ENCODE results near the gene MCRIP2.

The MCRIP2 gene

GRCh38 chr16:645852-646678 lies 4.4 kb downstream of the MCRIP2 start:
- H3K27ac Mint-ChIP-seq = no peak overlapping the region
- no peaks in the 10 kb centered on the region for H3K36me3 Mint-ChIP-seq (ENCODE audit: low read depth)
- no peak for DNase-seq (ENCODE audit: low spot score)
- H3K27me3 Mint-ChIP-seq (ENCODE audit: low read depth) = no peaks in the 10 kb centered on the region
- no peaks in the 10 kb centered on the region for H3K9me3 Mint-ChIP-seq
- peaks cover 9% of the 10 kb centered on the region for H3K4me1 Mint-ChIP-seq (ENCODE audit: low read depth)
- H3K4me3 Mint-ChIP-seq = no peak overlapping the region

- Mint-ChIP-seq H3K27me3 (ENCODE audit: low read depth) (no peaks in the 10 kb centered on the region), H3K4me3 (no peak overlapping the region), H3K9me3 (no peaks in the 10 kb centered on the region), H3K4me1 (ENCODE audit: low read depth) (peaks cover 9% of the 10 kb centered on the region), H3K36me3 (ENCODE audit: low read depth) (no peaks in the 10 kb centered on the region), H3K27ac (no peak overlapping the region)
- DNase-seq (ENCODE audit: low spot score) = no peak
These were observed 5.1 kb downstream of the MCRIP2 start for GRCh38 chr16:646679-647172.

- Mint-ChIP-seq H3K27me3 (ENCODE audit: low read depth) (no peaks in the 10 kb centered on the region), H3K27ac (no peak overlapping the region), H3K9me3 (no peaks in the 10 kb centered on the region), H3K4me1 (ENCODE audit: low read depth) (peaks cover 9% of the 10 kb centered on the region), H3K36me3 (ENCODE audit: low read depth) (no peaks in the 10 kb centered on the region), H3K4me3 (no peak overlapping the region)
- DNase-seq (ENCODE audit: low spot score) = no peak
These were observed 5.7 kb downstream of the MCRIP2 start for GRCh38 chr16:647173-647902.

GRCh38 chr16:648071-648780 lies 6.6 kb downstream of the MCRIP2 start:
- peaks cover 9% of the 10 kb centered on the region for H3K4me1 Mint-ChIP-seq (ENCODE audit: low read depth)
- no peaks in the 10 kb centered on the region for H3K27me3 Mint-ChIP-seq (ENCODE audit: low read depth)
- H3K9me3 Mint-ChIP-seq = no peaks in the 10 kb centered on the region

GRCh38 chr16:648781-649589 lies 7.4 kb downstream of the MCRIP2 start, which contains the start of gene WDR90:
Gene WDR90 (plus strand): TSS chr16:649365. CDS start chr16:649417, 52 bp downstream.
- Mint-ChIP-seq H3K9me3 (no peaks in the 10 kb centered on the region), H3K27me3 (ENCODE audit: low read depth) (no peaks in the 10 kb centered on the region), H3K36me3 (ENCODE audit: low read depth) (no peaks in the 10 kb centered on the region), H3K27ac (peak within 1 kb of the TSS; percentile 69), H3K4me1 (ENCODE audit: low read depth) (peaks cover 6% of the 10 kb centered on the region), H3K4me3 (peak within 1 kb of the TSS; percentile 78)
- peak; percentile 93 for DNase-seq (ENCODE audit: low spot score)

More at GRCh38 chr16:648071-648780, 6.6 kb downstream of the MCRIP2 start:
- Mint-ChIP-seq H3K27ac (peak overlapping the region; percentile 69), H3K4me3 (peak overlapping the region; percentile 78), H3K36me3 (ENCODE audit: low read depth) (no peaks in the 10 kb centered on the region)
- DNase-seq (ENCODE audit: low spot score) = peak; percentile 40

GRCh38 chr16:649631-650030 lies 8.0 kb downstream of the MCRIP2 start:
- H3K27ac Mint-ChIP-seq = peak overlapping the region; percentile 43
- H3K9me3 Mint-ChIP-seq = no peaks in the 10 kb centered on the region
- no peak for DNase-seq (ENCODE audit: low spot score)
- no peaks in the 10 kb centered on the region for H3K27me3 Mint-ChIP-seq (ENCODE audit: low read depth)
- H3K4me1 Mint-ChIP-seq (ENCODE audit: low read depth) = peaks cover under 1% of the 10 kb centered on the region
- no peaks in the 10 kb centered on the region for H3K36me3 Mint-ChIP-seq (ENCODE audit: low read depth)
- H3K4me3 Mint-ChIP-seq = peak overlapping the region; percentile 77

GRCh38 chr16:651844-652243 lies 10.2 kb downstream of the MCRIP2 start:
- H3K27me3 Mint-ChIP-seq (ENCODE audit: low read depth) = no peaks in the 10 kb centered on the region
- H3K9me3 Mint-ChIP-seq = no peaks in the 10 kb centered on the region
- H3K4me1 Mint-ChIP-seq (ENCODE audit: low read depth) = no peaks in the 10 kb centered on the region
- no peak for DNase-seq (ENCODE audit: low spot score)
- H3K36me3 Mint-ChIP-seq (ENCODE audit: low read depth) = no peaks in the 10 kb centered on the region
- no peak overlapping the region for H3K27ac Mint-ChIP-seq
- H3K4me3 Mint-ChIP-seq = no peak overlapping the region

- DNase-seq (ENCODE audit: low spot score) = no peak
- Mint-ChIP-seq H3K4me3 (no peak overlapping the region), H3K36me3 (ENCODE audit: low read depth) (no peaks in the 10 kb centered on the region), H3K4me1 (ENCODE audit: low read depth) (no peaks in the 10 kb centered on the region), H3K9me3 (no peaks in the 10 kb centered on the region), H3K27me3 (ENCODE audit: low read depth) (no peaks in the 10 kb centered on the region), H3K27ac (no peak overlapping the region)
These were observed 11.1 kb downstream of the MCRIP2 start for GRCh38 chr16:652454-653305.

- no peak overlapping the region for H3K27ac Mint-ChIP-seq
- H3K4me1 Mint-ChIP-seq (ENCODE audit: low read depth) = no peaks in the 10 kb centered on the region
- no peak for DNase-seq (ENCODE audit: low spot score)
- no peaks in the 10 kb centered on the region for H3K27me3 Mint-ChIP-seq (ENCODE audit: low read depth)
- no peaks in the 10 kb centered on the region for H3K36me3 Mint-ChIP-seq (ENCODE audit: low read depth)
- no peaks in the 10 kb centered on the region for H3K9me3 Mint-ChIP-seq
- no peak overlapping the region for H3K4me3 Mint-ChIP-seq
These were observed 12.4 kb downstream of the MCRIP2 start for GRCh38 chr16:654034-654433.

- no peaks in the 10 kb centered on the region for H3K9me3 Mint-ChIP-seq
These were observed 15.9 kb downstream of the MCRIP2 start for GRCh38 chr16:657487-657886.

GRCh38 chr16:658679-659571 lies 17.3 kb downstream of the MCRIP2 start:
- Mint-ChIP-seq H3K36me3 (ENCODE audit: low read depth) (no peaks in the 10 kb centered on the region), H3K27ac (no peak overlapping the region), H3K9me3 (no peaks in the 10 kb centered on the region), H3K4me1 (ENCODE audit: low read depth) (peaks cover 5% of the 10 kb centered on the region), H3K27me3 (ENCODE audit: low read depth) (no peaks in the 10 kb centered on the region), H3K4me3 (no peak overlapping the region)
- no peak for DNase-seq (ENCODE audit: low spot score)

More at GRCh38 chr16:657487-657886, 15.9 kb downstream of the MCRIP2 start:
- Mint-ChIP-seq H3K36me3 (ENCODE audit: low read depth) (no peaks in the 10 kb centered on the region), H3K27ac (no peak overlapping the region), H3K27me3 (ENCODE audit: low read depth) (no peaks in the 10 kb centered on the region), H3K4me1 (ENCODE audit: low read depth) (peaks cover 5% of the 10 kb centered on the region), H3K4me3 (no peak overlapping the region)
- no peak for DNase-seq (ENCODE audit: low spot score)

GRCh38 chr16:659618-660017 lies 18.0 kb downstream of the MCRIP2 start:
- H3K4me3 Mint-ChIP-seq = no peak overlapping the region
- H3K36me3 Mint-ChIP-seq (ENCODE audit: low read depth) = no peaks in the 10 kb centered on the region
- peaks cover 5% of the 10 kb centered on the region for H3K4me1 Mint-ChIP-seq (ENCODE audit: low read depth)
- DNase-seq (ENCODE audit: low spot score) = no peak
- no peaks in the 10 kb centered on the region for H3K27me3 Mint-ChIP-seq (ENCODE audit: low read depth)
- H3K27ac Mint-ChIP-seq = no peak overlapping the region
- no peaks in the 10 kb centered on the region for H3K9me3 Mint-ChIP-seq

Data from T-helper 2 cell treated with Interferon-gamma antibody and Interleukin-4, amounts not matched to agents 5 μg/mL and 100 μg/mL, for 36 hours (primary cell).